Measurements from ENCODE around the gene PSMG3. TPM values are rescaled to one million over a fixed set of nuclear protein-coding genes. Genes with fewer than 3 reads are reported as not detected.

PSMG3 gene
- 32.2 TPM for polyA plus RNA-seq (2013, experiment 1 of 2; ENCODE audit: insufficient read length)
- 32.1 TPM for polyA plus RNA-seq (2013, experiment 2 of 2; ENCODE audit: insufficient read length)

GRCh38 chr7:1569833-1570632, at the start of gene PSMG3:
PSMG3 (minus strand) TSS chr7:1570032; CDS start chr7:1569339, 693 bp downstream.
- peak; percentile 92 for DNase-seq

GRCh38 chr7:1618475-1618874, 48.6 kb upstream of the PSMG3 start:
- DNase-seq: no peak

GRCh38 chr7:1617957-1618356, 48.1 kb upstream of the PSMG3 start:
- no peak for DNase-seq

- DNase-seq: no peak
Observed at GRCh38 chr7:1616741-1617140, 46.9 kb upstream of the PSMG3 start.

GRCh38 chr7:1611708-1612241, 41.9 kb upstream of the PSMG3 start:
- peak; percentile 79 for DNase-seq

GRCh38 chr7:1610678-1611302, 41.0 kb upstream of the PSMG3 start:
- no peak for DNase-seq

- no peak for DNase-seq
Observed at GRCh38 chr7:1610013-1610677, 40.3 kb upstream of the PSMG3 start.

- no peak for DNase-seq
Observed at GRCh38 chr7:1609023-1609422, 39.2 kb upstream of the PSMG3 start.

GRCh38 chr7:1608318-1608717, 38.5 kb upstream of the PSMG3 start:
- DNase-seq: no peak

- DNase-seq: no peak
Observed at GRCh38 chr7:1607696-1608095, 37.9 kb upstream of the PSMG3 start.

GRCh38 chr7:1607001-1607400, 37.2 kb upstream of the PSMG3 start:
- no peak for DNase-seq

- no peak for DNase-seq
Observed at GRCh38 chr7:1604383-1604782, 34.6 kb upstream of the PSMG3 start.

- DNase-seq: no peak
Observed at GRCh38 chr7:1603346-1604225, 33.8 kb upstream of the PSMG3 start.

- no peak for DNase-seq
Observed at GRCh38 chr7:1602386-1602785, 32.6 kb upstream of the PSMG3 start.

- no peak for DNase-seq
Observed at GRCh38 chr7:1601956-1602355, 32.1 kb upstream of the PSMG3 start.

GRCh38 chr7:1599640-1600395, 30.0 kb upstream of the PSMG3 start:
- DNase-seq: no peak

GRCh38 chr7:1598961-1599639, 29.3 kb upstream of the PSMG3 start:
- DNase-seq: no peak

- no peak for DNase-seq
Observed at GRCh38 chr7:1598286-1598685, 28.5 kb upstream of the PSMG3 start.

GRCh38 chr7:1597791-1598190, 28.0 kb upstream of the PSMG3 start:
- DNase-seq: no peak

GRCh38 chr7:1597066-1597760, 27.4 kb upstream of the PSMG3 start:
- no peak for DNase-seq

Data from fibroblast of skin of scalp (primary cell).